AG04450 (cell line): ENCODE measurements around the gene NFIA. TPM values are rescaled to one million over a fixed set of nuclear protein-coding genes. Genes with fewer than 3 reads are reported as not detected.

Source experiments
- CTCF ChIA-PET: fragments of 300-600, 350-600 bp; formaldehyde crosslinking; extraction: SDS; loops from one replicate; lab custom pipeline; 2022; ENCODE audit warnings: antibody characterized with exemption, inconsistent platforms; lab: Charles Lee
- POLR2A ChIA-PET: fragments of 350-600 bp; formaldehyde crosslinking; extraction: SDS; loops from one replicate; lab custom pipeline; 2021; ENCODE audit warnings: antibody characterized with exemption, inconsistent platforms; lab: Yijun Ruan, JAX
- DNase-seq: peaks from one replicate; pipeline ENCODE4 v3.0.0-alpha.2; 2011; ENCODE audit warnings: low read depth, low spot score
- H3K27ac ChIP-seq: one replicate; pipeline ENCODE4 v1.5.1; 2012; ENCODE audit warnings: low read depth, low read length, control low read depth
- H3K27me3 ChIP-seq: one replicate; pipeline ENCODE4 v1.6.0; 2012; ENCODE audit warnings: low read length; ENCODE audit not compliant: control insufficient read depth, insufficient read depth
- H3K4me3 ChIP-seq: 2 replicates; pipeline ENCODE4 v1.5.1; 2011; ENCODE audit warnings: mild to moderate bottlenecking, low read depth, low read length, control low read depth
- H3K9me3 ChIP-seq: 2 replicates; pipeline ENCODE4 v1.5.1; 2012; ENCODE audit warnings: low read length; ENCODE audit not compliant: control insufficient read depth, insufficient read depth
- polyA plus RNA-seq: library from polyadenylated mRNA; depleted of rRNA; stranded (reverse); fragments of >200 nt; gene quantifications from 2 replicates; pipeline ENCODE4 v1.2.3, GENCODE V29; 2011
- TF ChIP-seq, protein P1 (sequence below): IDR thresholded peaks from 2 replicates; pipeline ENCODE4 v1.5.1; 2011; ENCODE audit warnings: low read depth, low read length, control low read depth, inconsistent platforms

The NFIA gene
- polyA plus RNA-seq, 1 experiment, result 3.9 TPM

DNA sequence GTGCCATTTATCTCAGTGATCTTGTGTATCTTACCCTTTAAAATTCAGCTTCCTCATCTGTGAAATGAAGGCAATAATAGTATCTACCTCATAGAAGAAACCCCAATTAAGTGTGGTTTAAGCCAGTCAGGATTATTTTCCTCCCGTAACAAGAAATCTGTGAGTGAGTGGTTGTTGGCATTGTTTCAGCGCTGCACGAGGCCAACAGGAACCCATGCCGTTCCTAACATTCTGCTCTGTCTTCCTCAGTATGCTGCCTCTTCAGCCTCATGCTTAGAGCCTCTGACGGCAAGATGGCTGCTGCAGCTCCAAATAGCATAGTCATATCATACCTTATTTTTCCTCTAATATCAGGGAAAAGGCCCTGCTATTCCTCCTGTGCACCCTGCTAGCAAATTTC lies 352.9 kb downstream of the NFIA start:
- no peak overlapping the region for H3K4me3 ChIP-seq
- no peaks in the 10 kb centered on the region for H3K9me3 ChIP-seq
- no peak for DNase-seq
- POLR2A ChIA-PET, result no interaction called here
- H3K27me3 ChIP-seq, result no peaks in the 10 kb centered on the region
- TF ChIP-seq, protein P1, sequence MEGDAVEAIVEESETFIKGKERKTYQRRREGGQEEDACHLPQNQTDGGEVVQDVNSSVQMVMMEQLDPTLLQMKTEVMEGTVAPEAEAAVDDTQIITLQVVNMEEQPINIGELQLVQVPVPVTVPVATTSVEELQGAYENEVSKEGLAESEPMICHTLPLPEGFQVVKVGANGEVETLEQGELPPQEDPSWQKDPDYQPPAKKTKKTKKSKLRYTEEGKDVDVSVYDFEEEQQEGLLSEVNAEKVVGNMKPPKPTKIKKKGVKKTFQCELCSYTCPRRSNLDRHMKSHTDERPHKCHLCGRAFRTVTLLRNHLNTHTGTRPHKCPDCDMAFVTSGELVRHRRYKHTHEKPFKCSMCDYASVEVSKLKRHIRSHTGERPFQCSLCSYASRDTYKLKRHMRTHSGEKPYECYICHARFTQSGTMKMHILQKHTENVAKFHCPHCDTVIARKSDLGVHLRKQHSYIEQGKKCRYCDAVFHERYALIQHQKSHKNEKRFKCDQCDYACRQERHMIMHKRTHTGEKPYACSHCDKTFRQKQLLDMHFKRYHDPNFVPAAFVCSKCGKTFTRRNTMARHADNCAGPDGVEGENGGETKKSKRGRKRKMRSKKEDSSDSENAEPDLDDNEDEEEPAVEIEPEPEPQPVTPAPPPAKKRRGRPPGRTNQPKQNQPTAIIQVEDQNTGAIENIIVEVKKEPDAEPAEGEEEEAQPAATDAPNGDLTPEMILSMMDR, result no peak
- no peak overlapping the region for H3K27ac ChIP-seq
- CTCF ChIA-PET, result no interaction called here

DNA sequence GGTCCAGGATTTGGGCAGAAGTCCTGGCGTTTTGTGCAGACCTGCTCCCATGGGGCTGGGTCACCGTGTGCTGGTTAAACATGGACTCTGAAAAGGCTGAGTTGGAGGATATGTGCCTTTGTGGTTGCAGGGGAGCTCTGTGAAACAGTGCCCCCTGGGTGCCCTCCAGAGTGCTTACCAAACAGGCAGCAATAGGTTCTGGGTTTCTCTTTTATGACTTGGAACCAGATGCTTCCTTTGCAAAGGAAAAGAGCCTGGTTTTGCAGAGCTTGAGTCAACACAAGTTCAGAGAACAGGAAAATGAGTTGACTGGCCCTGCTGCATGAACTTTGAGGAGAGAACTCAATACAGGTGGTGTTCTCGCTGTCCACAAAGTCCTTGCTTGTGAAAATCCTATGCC lies 353.7 kb downstream of the NFIA start:
- H3K4me3 ChIP-seq, result no peak overlapping the region
- no peaks in the 10 kb centered on the region for H3K27me3 ChIP-seq
- no peak overlapping the region for H3K27ac ChIP-seq
- ChIA-PET POLR2A (no interaction called here), CTCF (interaction anchor here (0.6 kb wide), 2 partner anchors 12 to 134 kb away, joined by 3 to 4 read pairs; no protein-coding TSS in a partner anchor)
- no peaks in the 10 kb centered on the region for H3K9me3 ChIP-seq
- DNase-seq, result no peak
- TF ChIP-seq, protein P1, result peak; percentile 21; the same call in 1 of the 2 replicates

DNA sequence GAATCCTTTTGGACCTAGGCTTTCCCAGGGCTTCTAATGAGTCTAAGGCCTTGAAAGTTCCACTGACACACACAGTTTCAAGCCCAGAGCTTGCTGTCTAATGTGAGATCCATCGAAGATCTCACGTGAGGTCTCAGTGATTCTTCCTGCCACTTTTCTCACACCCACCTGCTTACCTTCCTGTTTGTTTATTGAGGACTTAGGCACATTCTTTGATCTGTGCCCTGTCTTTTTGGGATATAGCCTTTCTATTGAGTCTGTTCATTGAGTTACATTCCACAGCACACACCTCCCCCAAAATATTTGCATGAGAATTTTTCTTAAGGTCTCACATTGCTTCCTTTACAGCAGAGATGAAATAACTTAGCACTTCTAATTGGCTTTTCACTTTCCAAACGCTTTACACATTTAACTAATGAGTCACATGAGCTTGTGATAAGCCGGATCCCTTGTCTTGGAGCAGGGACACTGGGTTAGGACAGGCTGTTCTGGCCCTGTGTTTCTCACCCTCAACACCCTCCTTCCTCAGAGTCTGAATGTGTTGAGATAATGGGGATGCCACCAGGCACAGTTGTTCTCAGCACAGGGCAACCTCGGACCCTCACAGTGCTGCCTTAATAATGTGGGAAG lies 354.2 kb downstream of the NFIA start:
- CTCF ChIA-PET, result interaction anchor here (0.6 kb wide), 2 partner anchors 13 to 134 kb away, joined by 3 to 4 read pairs; no protein-coding TSS in a partner anchor
- Histone ChIP-seq H3K27me3 (no peaks in the 10 kb centered on the region), H3K9me3 (no peaks in the 10 kb centered on the region), H3K4me3 (no peak overlapping the region), H3K27ac (no peak overlapping the region)
- TF ChIP-seq, protein P1, result no peak
- no peak for DNase-seq
- POLR2A ChIA-PET, result no interaction called here

DNA sequence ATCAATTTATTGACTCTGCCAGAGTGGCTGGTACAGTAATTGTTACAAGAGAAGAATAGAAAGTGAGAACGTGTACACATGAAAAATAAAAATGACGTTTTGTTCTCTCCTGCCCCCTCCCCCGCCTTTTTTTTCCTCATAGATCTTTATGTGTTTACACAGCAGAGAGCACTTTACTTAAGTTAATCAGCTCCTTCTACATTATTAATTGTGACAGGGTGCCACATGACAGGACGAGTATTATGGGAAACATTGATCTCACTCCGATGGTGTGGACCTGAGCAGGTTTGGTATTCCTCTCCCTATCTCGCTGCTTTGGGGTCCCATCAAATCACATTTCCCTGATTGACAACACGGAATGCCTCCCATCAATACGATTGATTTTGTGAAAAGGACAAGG lies 356.9 kb downstream of the NFIA start:
- no peak for DNase-seq
- H3K27me3 ChIP-seq, result no peaks in the 10 kb centered on the region
- POLR2A ChIA-PET, result no interaction called here
- no peak overlapping the region for H3K27ac ChIP-seq
- CTCF ChIA-PET, result interaction anchor here (0.6 to 1.3 kb wide), 3 partner anchors 14 to 389 kb away, joined by 3 to 6 read pairs (median 4); no protein-coding TSS in a partner anchor
- TF ChIP-seq, protein P1, result no peak
- no peak overlapping the region for H3K4me3 ChIP-seq
- H3K9me3 ChIP-seq, result no peaks in the 10 kb centered on the region

DNA sequence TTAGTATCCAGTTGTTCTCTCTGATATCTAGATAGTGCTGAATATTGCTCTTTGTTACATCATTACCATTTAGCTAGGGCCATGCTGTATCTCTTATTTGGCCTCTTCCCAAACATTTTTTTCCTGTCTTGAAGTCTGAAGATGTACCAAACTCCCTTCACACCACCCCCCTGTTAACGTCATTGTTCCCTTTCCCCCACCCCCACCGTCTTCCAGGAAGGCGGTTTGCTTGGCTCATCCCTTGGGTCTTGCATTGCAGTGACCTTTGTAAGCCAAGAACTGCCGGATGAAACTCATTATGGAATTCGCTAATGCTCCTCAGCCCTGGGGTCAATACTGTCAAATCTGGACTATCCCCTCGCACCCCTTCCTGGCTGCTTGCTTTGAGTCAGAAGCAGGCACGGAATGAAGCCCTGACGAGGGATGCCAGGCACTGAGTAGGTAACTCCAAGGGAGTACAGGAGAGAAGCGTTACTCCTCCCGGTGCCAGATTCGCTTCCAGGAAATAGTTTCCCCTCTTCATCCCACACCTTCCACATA lies 359.4 kb downstream of the NFIA start:
- no peak overlapping the region for H3K4me3 ChIP-seq
- no peak for DNase-seq
- no peak overlapping the region for H3K27ac ChIP-seq
- TF ChIP-seq, protein P1, result no peak
- POLR2A ChIA-PET, result no interaction called here
- CTCF ChIA-PET, result no interaction called here
- no peaks in the 10 kb centered on the region for H3K27me3 ChIP-seq
- no peaks in the 10 kb centered on the region for H3K9me3 ChIP-seq
